Activated T-helper 17 cell treated with anti-CD3 and anti-CD28 coated beads, Interleukin-2, amount 50 U/mL, for 72 hours (primary cell): ENCODE results near the gene DZIP1. TPM values are rescaled to one million over a fixed set of nuclear protein-coding genes. Genes with fewer than 3 reads are reported as not detected.

Experiments used
- ATAC-seq: fragments of 150-1000 bp; cut with Tn5 transposase; replicated peaks from 2 replicates; pipeline ENCODE4 v1.10.0; 2021; ENCODE audit warnings: mild to moderate bottlenecking, moderate library complexity
- H3K27ac Mint-ChIP-seq: one replicate; pipeline ENCODE4 v1.8.0; 2022; ENCODE audit warnings: mixed read lengths
- H3K27me3 Mint-ChIP-seq: one replicate; pipeline ENCODE4 v1.8.0; 2022; ENCODE audit warnings: mixed read lengths
- H3K36me3 Mint-ChIP-seq: one replicate; pipeline ENCODE4 v1.8.0; 2022; ENCODE audit warnings: low read depth, mild to moderate bottlenecking, mixed read lengths
- H3K4me1 Mint-ChIP-seq: one replicate; pipeline ENCODE4 v1.8.0; 2022; ENCODE audit warnings: mixed read lengths
- H3K4me3 Mint-ChIP-seq: one replicate; pipeline ENCODE4 v1.8.0; 2022; ENCODE audit warnings: mild to moderate bottlenecking, mixed read lengths
- H3K9me3 Mint-ChIP-seq: one replicate; pipeline ENCODE4 v1.8.0; 2022; ENCODE audit warnings: mixed read lengths
- total RNA-seq, 2 donors: library from RNA; stranded (reverse); gene quantifications; one replicate each; pipeline ENCODE4 v1.2.3, GENCODE V29; 2022

The DZIP1 gene
- total RNA-seq, 2 donors from 2014 or later: not detected

- H3K4me3 Mint-ChIP-seq: no peak overlapping the region
- no peaks in the 10 kb centered on the region for H3K4me1 Mint-ChIP-seq
- H3K27ac Mint-ChIP-seq: no peak overlapping the region
- H3K36me3 Mint-ChIP-seq: no peaks in the 10 kb centered on the region
- peaks cover 16% of the 10 kb centered on the region for H3K9me3 Mint-ChIP-seq
- peaks cover 14% of the 10 kb centered on the region for H3K27me3 Mint-ChIP-seq
- no peak for ATAC-seq
Observed at GRCh38 chr13:95659500-95659899, 15.0 kb upstream of the DZIP1 start.

- Mint-ChIP-seq H3K4me3 (no peak overlapping the region), H3K27me3 (peaks cover 7% of the 10 kb centered on the region), H3K27ac (no peak overlapping the region), H3K36me3 (no peaks in the 10 kb centered on the region), H3K4me1 (no peaks in the 10 kb centered on the region), H3K9me3 (no peaks in the 10 kb centered on the region)
- ATAC-seq: no peak
Observed at GRCh38 chr13:95656386-95657015, 12.0 kb upstream of the DZIP1 start.

- ATAC-seq: no peak
- H3K27me3 Mint-ChIP-seq: peaks cover 3% of the 10 kb centered on the region
- no peak overlapping the region for H3K27ac Mint-ChIP-seq
- H3K9me3 Mint-ChIP-seq: no peaks in the 10 kb centered on the region
- H3K36me3 Mint-ChIP-seq: no peaks in the 10 kb centered on the region
- H3K4me1 Mint-ChIP-seq: no peaks in the 10 kb centered on the region
- no peak overlapping the region for H3K4me3 Mint-ChIP-seq
Observed at GRCh38 chr13:95652821-95653220, 8.3 kb upstream of the DZIP1 start.

GRCh38 chr13:95652244-95652764 lies 7.8 kb upstream of the DZIP1 start:
- no peaks in the 10 kb centered on the region for H3K4me1 Mint-ChIP-seq
- no peak overlapping the region for H3K4me3 Mint-ChIP-seq
- H3K9me3 Mint-ChIP-seq: no peaks in the 10 kb centered on the region
- ATAC-seq: no peak
- H3K27ac Mint-ChIP-seq: no peak overlapping the region
- peaks cover 3% of the 10 kb centered on the region for H3K27me3 Mint-ChIP-seq
- H3K36me3 Mint-ChIP-seq: no peaks in the 10 kb centered on the region

- Mint-ChIP-seq H3K27me3 (peaks cover 3% of the 10 kb centered on the region), H3K9me3 (no peaks in the 10 kb centered on the region), H3K36me3 (no peaks in the 10 kb centered on the region), H3K4me1 (no peaks in the 10 kb centered on the region), H3K27ac (no peak overlapping the region), H3K4me3 (no peak overlapping the region)
- no peak for ATAC-seq
Observed at GRCh38 chr13:95650696-95651095, 6.2 kb upstream of the DZIP1 start.

GRCh38 chr13:95647321-95647720 lies 2.8 kb upstream of the DZIP1 start:
- Mint-ChIP-seq H3K4me3 (no peak overlapping the region), H3K9me3 (no peaks in the 10 kb centered on the region), H3K36me3 (no peaks in the 10 kb centered on the region), H3K4me1 (no peaks in the 10 kb centered on the region), H3K27me3 (peaks cover 14% of the 10 kb centered on the region), H3K27ac (no peak overlapping the region)
- no peak for ATAC-seq

GRCh38 chr13:95643936-95644598 lies 439 bp downstream of the DZIP1 start:
- no peak overlapping the region for H3K27ac Mint-ChIP-seq
- ATAC-seq: peak; percentile 21
- H3K9me3 Mint-ChIP-seq: no peaks in the 10 kb centered on the region
- H3K4me3 Mint-ChIP-seq: peak overlapping the region; percentile 62
- H3K36me3 Mint-ChIP-seq: no peaks in the 10 kb centered on the region
- no peaks in the 10 kb centered on the region for H3K4me1 Mint-ChIP-seq
- peaks cover 29% of the 10 kb centered on the region for H3K27me3 Mint-ChIP-seq

- H3K4me3 Mint-ChIP-seq: peak overlapping the region; percentile 30
- H3K4me1 Mint-ChIP-seq: no peaks in the 10 kb centered on the region
- H3K27ac Mint-ChIP-seq: no peak overlapping the region
- H3K27me3 Mint-ChIP-seq: peaks cover 29% of the 10 kb centered on the region
- ATAC-seq: no peak
- no peaks in the 10 kb centered on the region for H3K36me3 Mint-ChIP-seq
- H3K9me3 Mint-ChIP-seq: no peaks in the 10 kb centered on the region
Observed at GRCh38 chr13:95643571-95643935, 953 bp downstream of the DZIP1 start.

GRCh38 chr13:95642999-95643398 lies 1.5 kb downstream of the DZIP1 start:
- Mint-ChIP-seq H3K4me1 (no peaks in the 10 kb centered on the region), H3K36me3 (no peaks in the 10 kb centered on the region), H3K27ac (no peak overlapping the region), H3K27me3 (peaks cover 29% of the 10 kb centered on the region), H3K4me3 (peak overlapping the region; percentile 30), H3K9me3 (no peaks in the 10 kb centered on the region)
- ATAC-seq: no peak

GRCh38 chr13:95642028-95642621 lies 2.4 kb downstream of the DZIP1 start:
- Mint-ChIP-seq H3K9me3 (no peaks in the 10 kb centered on the region), H3K4me1 (no peaks in the 10 kb centered on the region), H3K27me3 (peaks cover 29% of the 10 kb centered on the region), H3K4me3 (no peak overlapping the region), H3K27ac (no peak overlapping the region), H3K36me3 (no peaks in the 10 kb centered on the region)
- ATAC-seq: no peak

GRCh38 chr13:95641291-95642027 lies 3.0 kb downstream of the DZIP1 start:
- no peak overlapping the region for H3K27ac Mint-ChIP-seq
- no peaks in the 10 kb centered on the region for H3K9me3 Mint-ChIP-seq
- no peak for ATAC-seq
- no peaks in the 10 kb centered on the region for H3K36me3 Mint-ChIP-seq
- H3K27me3 Mint-ChIP-seq: peaks cover 29% of the 10 kb centered on the region
- no peak overlapping the region for H3K4me3 Mint-ChIP-seq
- no peaks in the 10 kb centered on the region for H3K4me1 Mint-ChIP-seq

GRCh38 chr13:95636853-95637252 lies 7.7 kb downstream of the DZIP1 start:
- Mint-ChIP-seq H3K4me3 (no peak overlapping the region), H3K36me3 (no peaks in the 10 kb centered on the region), H3K9me3 (no peaks in the 10 kb centered on the region), H3K27ac (no peak overlapping the region), H3K4me1 (peaks cover 4% of the 10 kb centered on the region), H3K27me3 (peaks cover 31% of the 10 kb centered on the region)
- peak; percentile 40 for ATAC-seq

GRCh38 chr13:95630593-95630992 lies 13.9 kb downstream of the DZIP1 start:
- Mint-ChIP-seq H3K4me1 (peaks cover 4% of the 10 kb centered on the region), H3K27me3 (peaks cover 25% of the 10 kb centered on the region), H3K27ac (no peak overlapping the region), H3K36me3 (no peaks in the 10 kb centered on the region), H3K4me3 (no peak overlapping the region), H3K9me3 (no peaks in the 10 kb centered on the region)
- ATAC-seq: no peak

GRCh38 chr13:95629071-95629470 lies 15.4 kb downstream of the DZIP1 start:
- Mint-ChIP-seq H3K27me3 (peaks cover 28% of the 10 kb centered on the region), H3K36me3 (no peaks in the 10 kb centered on the region), H3K4me3 (no peak overlapping the region), H3K9me3 (no peaks in the 10 kb centered on the region), H3K27ac (no peak overlapping the region), H3K4me1 (peaks cover 2% of the 10 kb centered on the region)
- ATAC-seq: no peak
